Uterus (tissue), 2 donors: ENCODE results near the gene FBXW12.

Experiments
- POLR2A ChIP-seq, 2 donors: fragments of 450-650 bp; IDR thresholded peaks; one replicate each; pipeline ENCODE4 v1.6.1; 2016; ENCODE audit warnings: antibody characterized with exemption in 2 of 2, mild to moderate bottlenecking in 1 of 2, moderate library complexity in 1 of 2
- TF ChIP-seq, protein P1 (sequence below), 4 experiments: fragments of 200-600 bp in 2 of 4; fragments of 450-650 bp in 2 of 4; sonication (generic) in 2 of 4; IDR thresholded peaks; one replicate each; pipeline ENCODE4 v1.5.1; 2016 to 2019; ENCODE audit warnings: antibody characterized with exemption in 4 of 4, mild to moderate bottlenecking in 2 of 4, moderate library complexity in 1 of 4

DNA sequence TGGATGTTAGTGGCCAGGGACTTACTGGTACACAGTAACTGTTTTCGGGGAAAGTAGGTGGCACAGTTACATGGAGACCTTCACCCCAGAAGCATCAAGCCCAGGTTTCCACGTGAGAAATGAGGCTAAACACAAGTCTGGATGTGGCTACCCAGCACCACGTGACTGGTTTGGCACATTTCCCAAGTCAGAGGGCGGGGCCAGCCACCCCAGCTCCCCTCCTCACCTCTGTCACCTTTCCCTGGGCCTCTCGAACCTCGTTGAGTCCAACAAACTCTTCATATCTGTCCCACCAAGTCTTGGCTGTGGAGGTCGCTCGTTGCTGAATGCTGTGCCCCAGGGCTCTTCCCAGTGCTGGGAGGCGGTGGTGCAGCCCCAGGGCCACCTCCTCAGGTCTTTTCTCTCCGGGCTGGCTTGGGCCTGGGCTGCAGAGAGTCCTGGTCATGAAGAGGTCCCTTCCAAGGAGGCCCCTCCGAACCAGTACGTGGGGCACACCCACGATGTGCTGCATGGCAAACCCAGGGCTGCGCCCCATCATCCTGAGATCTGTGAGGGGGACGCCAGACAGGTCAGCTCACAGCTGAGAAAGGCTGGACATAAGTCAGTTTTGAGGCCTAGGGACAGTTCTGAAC lies 62.7 kb downstream of the FBXW12 start:
- TF ChIP-seq, protein P1, sequence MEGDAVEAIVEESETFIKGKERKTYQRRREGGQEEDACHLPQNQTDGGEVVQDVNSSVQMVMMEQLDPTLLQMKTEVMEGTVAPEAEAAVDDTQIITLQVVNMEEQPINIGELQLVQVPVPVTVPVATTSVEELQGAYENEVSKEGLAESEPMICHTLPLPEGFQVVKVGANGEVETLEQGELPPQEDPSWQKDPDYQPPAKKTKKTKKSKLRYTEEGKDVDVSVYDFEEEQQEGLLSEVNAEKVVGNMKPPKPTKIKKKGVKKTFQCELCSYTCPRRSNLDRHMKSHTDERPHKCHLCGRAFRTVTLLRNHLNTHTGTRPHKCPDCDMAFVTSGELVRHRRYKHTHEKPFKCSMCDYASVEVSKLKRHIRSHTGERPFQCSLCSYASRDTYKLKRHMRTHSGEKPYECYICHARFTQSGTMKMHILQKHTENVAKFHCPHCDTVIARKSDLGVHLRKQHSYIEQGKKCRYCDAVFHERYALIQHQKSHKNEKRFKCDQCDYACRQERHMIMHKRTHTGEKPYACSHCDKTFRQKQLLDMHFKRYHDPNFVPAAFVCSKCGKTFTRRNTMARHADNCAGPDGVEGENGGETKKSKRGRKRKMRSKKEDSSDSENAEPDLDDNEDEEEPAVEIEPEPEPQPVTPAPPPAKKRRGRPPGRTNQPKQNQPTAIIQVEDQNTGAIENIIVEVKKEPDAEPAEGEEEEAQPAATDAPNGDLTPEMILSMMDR (IDR thresholded peaks at IDR 0.05) = no peak
- no peak for TF ChIP-seq POLR2A (IDR thresholded peaks at IDR 0.05)
